Stimulated activated CD4-positive, alpha-beta T cell treated with anti-CD3 and anti-CD28 coated beads, Interleukin-1b, Interleukin-23, amount 100 ng/mL, for 4 hours (primary cell): ENCODE measurements around the gene PRKACA.

Source experiments
- DNase-seq, 2 donors: peaks; one replicate each; pipeline ENCODE4 v3.0.0-alpha.2; 2020; ENCODE audit warnings: low read depth in 2 of 2

The PRKACA gene

GRCh38 chr19:14117668-14118164 is at the start of gene PRKACA:
Gene PRKACA (minus strand): TSS chr19:14117762. CDS start chr19:14117547, 215 bp downstream.
- peak; percentile 95 for DNase-seq

DNA sequence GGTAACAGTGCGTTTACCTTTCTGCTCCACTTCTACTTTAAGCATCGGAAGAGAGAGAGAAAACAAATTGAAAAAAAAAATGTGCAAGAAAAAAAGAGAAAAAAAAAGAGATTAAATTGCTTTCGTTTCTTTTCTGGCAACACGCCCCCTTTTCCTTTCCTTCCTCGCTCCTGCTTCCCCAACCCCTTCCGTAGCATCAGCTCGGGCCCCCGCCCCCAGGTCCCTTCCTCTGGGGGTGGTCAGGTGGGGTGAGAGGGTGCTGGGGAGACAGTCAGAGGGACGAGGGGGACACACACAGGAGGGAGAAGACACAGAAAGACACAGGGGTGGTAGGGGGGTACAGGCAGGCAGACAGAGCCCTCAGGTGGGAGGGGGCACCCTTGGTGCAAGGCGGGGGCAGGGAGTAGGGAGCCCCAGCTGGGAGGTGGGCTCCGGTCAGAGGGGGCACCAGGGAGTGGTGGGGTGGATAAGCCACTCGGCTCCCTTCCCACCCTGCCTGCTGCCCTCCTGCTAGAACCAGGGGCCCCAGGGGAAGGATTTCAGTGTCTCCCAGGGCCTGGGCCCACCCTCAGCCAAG is 49.5 kb upstream of the PRKACA start:
- no peak for DNase-seq

DNA sequence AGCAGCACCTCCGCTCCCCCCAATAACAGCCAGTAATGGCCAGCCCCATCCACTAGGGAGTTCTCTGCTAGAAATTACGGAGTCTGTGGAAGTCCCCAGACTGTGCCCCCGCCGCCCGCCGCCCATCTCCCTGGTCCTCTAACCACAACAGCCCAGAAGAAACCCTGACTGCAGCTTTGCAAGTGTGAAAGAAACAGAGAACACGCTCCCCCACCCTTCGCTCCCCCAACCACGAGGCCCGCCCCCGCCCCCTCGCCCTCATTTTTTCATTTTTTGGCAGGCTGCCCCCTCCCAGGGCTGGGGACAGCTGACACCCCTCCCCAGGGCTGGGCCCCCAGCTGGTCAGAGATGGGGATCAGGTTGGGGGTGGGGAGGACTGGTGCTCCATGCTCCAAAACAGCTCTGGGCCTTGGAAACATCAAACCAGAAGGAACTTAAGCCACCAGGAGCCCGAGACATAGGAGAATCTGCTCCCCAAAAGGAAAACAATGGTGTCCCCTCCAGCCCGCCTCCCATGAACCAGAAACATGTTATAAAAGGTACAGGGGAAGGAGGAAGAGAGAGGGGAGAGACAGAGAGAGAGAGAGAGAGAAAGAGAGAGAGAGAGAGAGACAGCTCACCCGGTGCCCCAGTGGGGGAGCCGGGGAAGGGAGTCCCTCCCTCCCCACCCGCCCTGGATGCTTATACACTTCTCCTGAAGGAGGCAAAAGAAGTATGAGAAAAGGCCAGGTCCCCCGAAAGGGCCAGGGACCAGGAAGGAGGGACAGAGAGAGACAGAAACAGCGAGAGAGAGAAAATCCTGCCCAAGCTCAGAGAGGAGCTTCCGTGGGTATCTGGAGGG is 48.6 kb upstream of the PRKACA start:
- DNase-seq = no peak

GRCh38 chr19:14164724-14165493 is 47.3 kb upstream of the PRKACA start:
- DNase-seq = no peak

DNA sequence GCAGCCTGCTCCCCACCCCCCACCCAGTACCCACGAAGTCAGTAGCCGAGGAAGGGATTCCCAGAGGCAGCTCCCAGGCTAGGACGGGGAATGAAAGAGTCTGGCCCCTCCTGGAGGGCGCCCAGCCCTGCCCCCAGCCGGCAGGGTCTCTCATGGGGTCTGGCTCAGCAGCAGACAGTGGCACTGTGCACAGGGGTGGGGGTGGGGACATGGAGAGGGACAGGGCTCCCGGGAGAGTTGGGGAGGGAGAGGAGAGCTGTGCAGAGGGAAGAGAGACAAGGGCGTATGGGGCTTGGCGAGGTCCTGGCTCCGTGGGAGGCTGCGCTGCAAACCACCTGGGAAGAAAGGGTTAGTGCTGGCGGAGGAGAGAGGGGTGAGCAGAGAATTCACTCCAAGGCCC is 46.5 kb upstream of the PRKACA start:
- DNase-seq = no peak

- DNase-seq = no peak
Observed at GRCh38 chr19:14162871-14163297, 45.3 kb upstream of the PRKACA start.

- no peak for DNase-seq
Observed at GRCh38 chr19:14161305-14161704, 43.7 kb upstream of the PRKACA start.

GRCh38 chr19:14160017-14160703 is 42.6 kb upstream of the PRKACA start:
- no peak for DNase-seq

DNA sequence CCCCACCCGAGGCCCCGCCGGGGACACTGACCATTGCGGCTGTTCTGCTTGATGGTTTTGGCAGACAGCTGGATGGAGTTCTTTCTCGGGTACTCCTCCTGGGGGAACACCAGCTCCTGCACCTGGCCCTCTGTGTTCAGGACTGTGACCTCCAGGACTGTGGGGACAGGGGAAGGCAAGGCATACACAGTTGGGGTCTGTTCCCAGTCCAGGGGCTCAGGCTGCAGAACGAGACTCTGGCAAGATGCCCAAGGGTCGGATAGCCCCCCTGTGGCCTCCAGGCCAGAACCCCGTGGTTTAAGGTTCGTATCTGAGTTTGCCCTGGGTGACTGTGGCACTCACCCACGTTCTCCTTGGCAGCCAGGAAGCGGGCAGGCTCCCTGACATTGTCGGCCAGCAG is 41.5 kb upstream of the PRKACA start:
- no peak for DNase-seq

DNA sequence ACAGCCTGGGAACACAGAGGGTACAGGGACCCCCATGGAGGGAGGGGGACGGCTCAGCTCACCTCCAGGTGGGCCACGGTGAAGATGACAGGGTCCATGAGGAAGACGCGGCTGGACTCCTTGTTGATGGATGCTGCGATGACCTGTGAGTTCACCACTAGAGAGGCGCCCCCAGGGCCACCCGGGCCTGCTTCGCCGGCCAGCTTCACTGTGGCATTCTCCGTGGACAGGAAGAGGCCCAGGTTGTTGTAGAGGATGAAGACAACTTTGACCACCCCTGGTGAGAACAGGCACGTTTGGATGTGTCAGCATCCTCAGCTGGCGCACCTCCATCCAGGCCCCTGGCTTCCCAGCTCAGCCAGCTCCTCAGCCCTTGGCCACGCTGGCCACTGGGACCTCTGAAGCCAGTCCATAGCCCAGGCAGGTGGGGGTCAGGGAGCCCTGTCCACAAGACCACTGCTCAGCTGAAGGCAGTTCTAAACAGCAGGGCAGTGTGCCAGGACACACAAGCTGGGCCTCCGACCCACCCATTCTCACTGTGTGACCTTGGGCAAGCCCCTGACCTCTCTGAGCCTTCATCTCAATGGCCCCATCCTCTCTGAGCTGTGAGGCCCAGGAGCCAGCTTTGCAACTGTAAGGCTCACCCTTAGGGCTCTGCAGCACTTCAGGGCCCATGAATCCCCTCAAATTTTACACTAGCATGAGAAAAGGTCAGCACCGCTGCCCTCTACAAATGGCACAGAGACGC is 40.9 kb upstream of the PRKACA start:
- DNase-seq = no peak

GRCh38 chr19:14156971-14157717 is 39.6 kb upstream of the PRKACA start:
- DNase-seq = no peak

DNA sequence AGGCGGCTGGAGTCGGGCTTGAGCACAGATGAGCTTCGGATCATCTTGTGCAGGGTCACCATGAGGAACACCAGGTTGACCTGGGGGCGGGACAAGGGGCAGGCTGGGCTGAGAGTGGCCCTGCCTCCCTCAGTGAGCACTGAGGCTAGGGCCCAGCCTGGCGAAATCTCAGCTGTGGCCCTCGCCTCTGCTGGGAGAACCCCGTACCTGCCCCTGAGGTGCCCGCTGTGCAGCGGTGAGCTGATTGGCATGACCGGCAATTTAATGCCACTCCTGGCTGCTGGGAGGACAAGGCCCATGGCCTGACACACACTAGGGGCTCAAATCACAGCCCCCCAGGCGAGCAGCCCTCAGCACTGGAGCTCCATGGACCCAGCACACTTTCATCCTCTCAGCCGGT is 38.6 kb upstream of the PRKACA start:
- DNase-seq = no peak

DNA sequence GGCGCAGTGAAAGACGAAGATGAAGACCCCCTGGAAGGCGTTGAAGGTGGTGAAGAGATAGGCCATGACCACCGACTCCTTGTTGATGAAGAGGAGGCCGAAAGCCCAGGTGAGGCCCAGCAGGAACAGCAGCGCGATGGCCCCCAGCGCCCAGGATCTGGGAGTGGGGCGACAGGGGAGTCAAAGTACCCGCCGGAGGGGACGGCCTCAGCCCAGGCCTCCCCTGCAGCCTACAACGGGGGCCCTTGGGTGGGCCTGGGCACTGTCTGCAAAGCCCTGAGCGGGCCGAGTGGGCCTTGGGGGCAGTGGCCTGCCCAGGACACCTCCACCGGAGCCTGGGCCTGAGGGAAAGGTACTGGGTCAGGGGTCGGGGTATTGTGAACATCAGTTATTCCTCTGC is 37.8 kb upstream of the PRKACA start:
- no peak for DNase-seq

GRCh38 chr19:14152713-14153112 is 35.2 kb upstream of the PRKACA start:
- no peak for DNase-seq

DNA sequence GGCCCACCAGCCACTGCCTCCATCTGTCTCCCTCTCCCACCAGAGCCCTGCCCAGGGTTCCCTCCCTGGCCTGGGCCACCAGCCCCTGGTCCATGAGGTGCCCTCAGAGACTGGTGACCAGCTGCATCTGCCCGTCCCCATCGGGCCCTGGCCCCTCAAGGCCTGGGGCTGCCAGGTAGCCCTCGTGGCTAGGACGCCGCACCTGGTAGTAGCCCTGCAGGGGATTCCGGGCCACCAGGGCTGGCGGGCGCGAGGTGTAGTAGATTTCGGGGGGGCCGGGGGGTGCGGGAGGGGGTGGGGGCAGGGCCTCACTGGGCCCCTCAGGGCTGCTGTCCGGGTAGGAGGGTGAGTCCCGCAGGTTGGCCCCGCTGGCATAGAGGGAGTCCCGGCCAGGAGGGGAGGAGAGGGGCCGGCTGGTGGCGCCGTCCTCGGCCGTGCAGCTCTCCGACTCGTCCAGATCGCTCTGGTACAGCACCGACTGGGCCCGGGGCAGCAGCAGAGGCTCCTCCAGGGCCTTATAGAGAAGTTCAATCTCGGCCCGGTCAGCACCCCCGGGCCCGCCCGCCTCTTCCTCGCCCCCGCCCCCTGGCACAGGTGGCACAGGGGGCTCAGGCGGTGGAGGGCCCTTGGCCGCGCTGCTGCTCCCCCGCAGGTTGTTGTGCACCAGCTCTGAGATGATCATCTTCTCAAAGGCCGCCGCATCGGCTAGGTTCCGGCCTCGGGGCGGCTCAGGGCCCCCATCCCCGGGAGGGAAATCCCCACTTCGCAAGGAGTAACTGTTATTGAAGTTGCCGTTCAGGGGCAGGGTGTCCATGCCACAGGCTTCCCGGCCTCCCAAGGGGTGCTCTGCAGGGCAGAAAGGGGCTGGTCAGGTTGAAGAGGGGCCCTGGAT is 33.5 kb upstream of the PRKACA start:
- no peak for DNase-seq

- no peak for DNase-seq
Observed at GRCh38 chr19:14150041-14150769, 32.6 kb upstream of the PRKACA start.

DNA sequence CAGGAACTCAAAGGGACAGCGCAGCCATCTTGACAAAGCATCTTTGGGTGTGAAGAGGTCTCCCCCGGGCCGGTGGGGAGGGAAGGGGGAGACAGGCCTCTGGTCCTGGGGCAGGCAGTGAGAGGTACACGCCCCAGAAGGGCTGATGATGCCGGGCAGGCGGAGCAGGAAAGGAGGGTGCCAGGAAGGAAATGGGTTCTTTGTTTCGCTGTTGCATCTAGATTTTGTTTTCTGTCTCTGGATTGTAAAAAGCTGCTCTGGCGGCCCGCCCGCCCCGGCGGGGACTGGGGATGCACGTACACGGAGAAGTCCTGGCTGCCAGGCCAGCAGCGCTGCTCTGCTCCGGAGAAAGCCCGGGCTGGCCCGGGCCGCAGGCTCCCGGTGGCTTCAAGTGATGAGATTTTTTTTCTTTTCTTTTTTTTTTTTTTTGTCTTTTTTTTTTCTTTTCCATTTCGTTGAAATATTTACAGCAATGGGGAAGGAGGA is 32.0 kb upstream of the PRKACA start:
- DNase-seq = peak in 1 of 2 donors; percentile 33

DNA sequence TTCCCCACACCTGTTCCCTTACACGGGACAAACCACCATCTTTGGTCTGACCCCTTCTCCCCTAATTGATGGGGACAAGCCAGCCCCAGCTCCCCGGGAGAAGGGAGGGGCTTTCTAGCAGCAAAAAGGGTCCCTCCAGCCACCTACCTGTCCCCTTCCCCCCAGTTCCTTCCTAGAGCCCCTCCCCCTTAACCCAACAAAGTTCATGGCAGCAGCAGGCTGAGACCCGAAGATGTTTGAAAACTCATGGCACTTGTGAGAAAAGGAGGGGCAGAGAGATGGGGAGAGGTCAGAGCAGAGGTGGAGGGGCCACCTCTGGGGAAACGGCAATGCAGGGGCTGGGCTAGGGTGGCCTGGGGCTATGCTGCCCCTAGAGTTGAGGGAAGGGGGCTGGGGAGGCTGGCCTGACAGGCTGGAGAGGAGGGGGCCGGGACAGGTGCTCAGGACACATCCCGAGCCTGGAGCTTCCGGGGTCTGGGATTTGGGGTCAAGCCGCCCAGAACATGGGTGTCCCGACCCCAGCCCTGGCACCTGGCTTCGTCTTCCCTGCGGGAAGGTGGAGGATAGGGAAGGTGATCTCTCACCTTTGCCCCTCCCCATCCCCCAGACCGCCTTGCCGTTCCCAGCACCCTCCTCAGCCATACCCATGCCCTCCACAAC is 31.3 kb upstream of the PRKACA start:
- no peak for DNase-seq
